ENCODE measurements around the gene GRB2. TPM values are rescaled to one million over a fixed set of nuclear protein-coding genes. Genes with fewer than 3 reads are reported as not detected.
A peak's percentile ranks its signal among the peaks of the same experiment; 100 is the strongest.

Gene GRB2
- polyA plus RNA-seq, 3 donors: 164 to 338 (median 262) TPM

DNA sequence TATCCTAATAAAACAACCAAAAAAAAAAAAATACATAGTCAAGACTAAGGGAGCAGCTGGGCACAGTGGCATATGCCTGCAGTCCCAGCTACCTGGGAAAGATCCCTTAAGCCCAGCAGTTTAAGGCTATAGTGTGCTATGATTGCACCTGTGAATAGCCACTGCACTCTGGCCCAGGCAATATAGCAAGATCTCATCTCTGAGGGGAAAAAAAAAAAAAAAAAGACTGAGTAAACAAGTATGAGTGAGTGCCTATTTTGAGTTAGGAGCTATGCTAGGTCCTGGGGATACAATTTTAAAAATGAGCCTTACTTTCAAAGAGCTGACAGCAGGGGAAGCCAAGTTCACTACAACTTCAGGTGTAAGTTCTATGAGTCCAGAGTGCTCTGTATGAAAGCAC lies 55.4 kb downstream of the GRB2 start:
- peak overlapping the region in 4 of 7 donors; percentile 51 to 89 (median 76) for H3K27ac Mint-ChIP-seq
- peaks cover 9 to 25% of the 10 kb centered on the region in 2 donors for H3K36me3 Mint-ChIP-seq
- H3K27me3 Mint-ChIP-seq (ENCODE audit: low read depth in 3 of 3): peaks cover 0 to 2% (median 0%) of the 10 kb centered on the region in 3 donors
- H3K27ac ChIP-seq (ENCODE audit: low read depth in 1 of 2, low read length in 2 of 2): peak overlapping the region in 1 of 2 donors; percentile 87
- H3K9me3 ChIP-seq (replicated peaks in 1 of 2; ENCODE audit: control insufficient read depth in 1 of 2, insufficient read depth in 1 of 2, low read length in 2 of 2): no peaks in the 10 kb centered on the region
- no peak overlapping the region for H3K4me2 ChIP-seq (replicated peaks; ENCODE audit: extremely low read depth, low read length, poor library complexity, severe bottlenecking)
- intact Hi-C loops (cut with micrococcal nuclease): loop anchor here in 1 of 2 donors (1.0 kb wide), 1 partner anchor 11 kb away; no protein-coding TSS in a partner anchor
- no peak overlapping the region for H3K9ac ChIP-seq (ENCODE audit: insufficient read depth, low read length, poor library complexity, severe bottlenecking)
- H3K4me3 ChIP-seq (replicated peaks in 1 of 3; ENCODE audit: low read depth in 2 of 3, low read length in 3 of 3): no peak overlapping the region
- H3K27me3 ChIP-seq (ENCODE audit: control insufficient read depth in 2 of 2, insufficient read depth in 2 of 2, low read length in 2 of 2): no peaks in the 10 kb centered on the region
- DNase-seq: no peak
- peaks cover 73 to 80% of the 10 kb centered on the region in 2 donors for H3K4me1 ChIP-seq (ENCODE audit: control insufficient read depth in 1 of 2, insufficient read depth in 2 of 2, low read length in 2 of 2)
- no peak overlapping the region for H3K4me3 Mint-ChIP-seq
- H3K79me2 ChIP-seq (ENCODE audit: insufficient read depth, low read length): peaks cover 100% of the 10 kb centered on the region
- peaks cover 0 to 3% of the 10 kb centered on the region in 2 donors for H3K36me3 ChIP-seq (replicated peaks in 1 of 2; ENCODE audit: control insufficient read depth in 1 of 2, insufficient read depth in 2 of 2, low read length in 2 of 2)
- TF ChIP-seq, protein P1, sequence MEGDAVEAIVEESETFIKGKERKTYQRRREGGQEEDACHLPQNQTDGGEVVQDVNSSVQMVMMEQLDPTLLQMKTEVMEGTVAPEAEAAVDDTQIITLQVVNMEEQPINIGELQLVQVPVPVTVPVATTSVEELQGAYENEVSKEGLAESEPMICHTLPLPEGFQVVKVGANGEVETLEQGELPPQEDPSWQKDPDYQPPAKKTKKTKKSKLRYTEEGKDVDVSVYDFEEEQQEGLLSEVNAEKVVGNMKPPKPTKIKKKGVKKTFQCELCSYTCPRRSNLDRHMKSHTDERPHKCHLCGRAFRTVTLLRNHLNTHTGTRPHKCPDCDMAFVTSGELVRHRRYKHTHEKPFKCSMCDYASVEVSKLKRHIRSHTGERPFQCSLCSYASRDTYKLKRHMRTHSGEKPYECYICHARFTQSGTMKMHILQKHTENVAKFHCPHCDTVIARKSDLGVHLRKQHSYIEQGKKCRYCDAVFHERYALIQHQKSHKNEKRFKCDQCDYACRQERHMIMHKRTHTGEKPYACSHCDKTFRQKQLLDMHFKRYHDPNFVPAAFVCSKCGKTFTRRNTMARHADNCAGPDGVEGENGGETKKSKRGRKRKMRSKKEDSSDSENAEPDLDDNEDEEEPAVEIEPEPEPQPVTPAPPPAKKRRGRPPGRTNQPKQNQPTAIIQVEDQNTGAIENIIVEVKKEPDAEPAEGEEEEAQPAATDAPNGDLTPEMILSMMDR (IDR thresholded peaks at IDR 0.05): no peak
- peaks cover 100% of the 10 kb centered on the region for H4K20me1 ChIP-seq (ENCODE audit: insufficient read depth, low read length)
- peaks cover 0 to 1% (median 0%) of the 10 kb centered on the region in 7 donors for H3K9me3 Mint-ChIP-seq
- H2AFZ ChIP-seq (ENCODE audit: insufficient read depth, low read depth, low read length, poor library complexity, severe bottlenecking): no peak overlapping the region
- H3K4me1 Mint-ChIP-seq: peaks cover 90% of the 10 kb centered on the region

DNA sequence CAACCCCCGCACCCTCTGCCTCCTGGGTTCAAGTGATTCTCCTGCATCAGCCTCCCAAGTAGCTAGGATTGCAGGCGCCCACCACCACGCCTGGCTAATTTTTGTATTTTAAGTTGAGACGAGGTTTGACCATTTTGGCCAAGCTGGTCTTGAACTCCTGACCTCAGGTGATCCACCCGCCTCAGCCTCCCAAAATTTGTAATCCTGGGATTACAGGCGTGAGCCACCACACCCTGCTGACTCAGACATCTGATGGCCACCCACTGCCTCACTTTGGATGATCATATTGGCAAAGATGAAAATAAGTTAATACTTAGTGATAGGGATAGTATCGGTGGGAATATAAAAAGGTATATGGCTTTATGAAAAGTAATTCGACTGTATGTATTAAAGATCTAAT lies 55.9 kb downstream of the GRB2 start:
- no peak overlapping the region for H2AFZ ChIP-seq (ENCODE audit: insufficient read depth, low read depth, low read length, poor library complexity, severe bottlenecking)
- peaks cover 9 to 25% of the 10 kb centered on the region in 2 donors for H3K36me3 Mint-ChIP-seq
- peaks cover 93% of the 10 kb centered on the region for H3K4me1 Mint-ChIP-seq
- no peak overlapping the region for H3K9ac ChIP-seq (ENCODE audit: insufficient read depth, low read length, poor library complexity, severe bottlenecking)
- no peak overlapping the region for H3K4me3 Mint-ChIP-seq
- TF ChIP-seq, protein P1 (IDR thresholded peaks at IDR 0.05): no peak
- no peak overlapping the region for H3K4me3 ChIP-seq (replicated peaks in 1 of 3; ENCODE audit: low read depth in 2 of 3, low read length in 3 of 3)
- peak overlapping the region in 6 of 7 donors; percentile 8 to 94 (median 68) for H3K27ac Mint-ChIP-seq
- intact Hi-C loops (cut with micrococcal nuclease): loop anchor here (5.0 to 10.0 kb wide), 2 partner anchors 33 to 45 kb away; no protein-coding TSS in a partner anchor
- no peak for DNase-seq
- 100% methylated on average over 1 of the region's 8 CpGs for WGBS (ENCODE audit: insufficient coverage)
- no peaks in the 10 kb centered on the region for H3K27me3 ChIP-seq (ENCODE audit: control insufficient read depth in 2 of 2, insufficient read depth in 2 of 2, low read length in 2 of 2)
- peaks cover 0 to 2% (median 0%) of the 10 kb centered on the region in 3 donors for H3K27me3 Mint-ChIP-seq (ENCODE audit: low read depth in 3 of 3)
- peaks cover 100% of the 10 kb centered on the region for H3K79me2 ChIP-seq (ENCODE audit: insufficient read depth, low read length)
- peaks cover 0 to 1% (median 0%) of the 10 kb centered on the region in 7 donors for H3K9me3 Mint-ChIP-seq
- H3K36me3 ChIP-seq (replicated peaks in 1 of 2; ENCODE audit: control insufficient read depth in 1 of 2, insufficient read depth in 2 of 2, low read length in 2 of 2): peaks cover 0 to 3% of the 10 kb centered on the region in 2 donors
- no peak overlapping the region for H3K4me2 ChIP-seq (replicated peaks; ENCODE audit: extremely low read depth, low read length, poor library complexity, severe bottlenecking)
- peaks cover 100% of the 10 kb centered on the region for H4K20me1 ChIP-seq (ENCODE audit: insufficient read depth, low read length)
- peak overlapping the region in 1 of 2 donors; percentile 87 for H3K27ac ChIP-seq (ENCODE audit: low read depth in 1 of 2, low read length in 2 of 2)
- H3K9me3 ChIP-seq (replicated peaks in 1 of 2; ENCODE audit: control insufficient read depth in 1 of 2, insufficient read depth in 1 of 2, low read length in 2 of 2): no peaks in the 10 kb centered on the region
- peaks cover 75 to 81% of the 10 kb centered on the region in 2 donors for H3K4me1 ChIP-seq (ENCODE audit: control insufficient read depth in 1 of 2, insufficient read depth in 2 of 2, low read length in 2 of 2)
